GM12873 (cell line): Measurements from ENCODE around the gene ARHGEF17.

ENCODE experiments used
- CTCF ChIP-seq: IDR thresholded peaks from 2 replicates; pipeline ENCODE4 v1.5.1; 2012; ENCODE audit warnings: low read depth, mild to moderate bottlenecking, moderate library complexity, low read length, control low read depth; ENCODE audit not compliant: insufficient read depth; ENCODE audit errors: missing control alignments

Gene ARHGEF17

GRCh38 chr11:73310076-73310475 lies 2.0 kb downstream of the ARHGEF17 start:
- no peak for TF ChIP-seq CTCF

- no peak for TF ChIP-seq CTCF
Observed at GRCh38 chr11:73310661-73311393, 2.8 kb downstream of the ARHGEF17 start.

GRCh38 chr11:73311394-73311869 lies 3.4 kb downstream of the ARHGEF17 start:
- no peak for TF ChIP-seq CTCF

GRCh38 chr11:73312036-73312435 lies 4.0 kb downstream of the ARHGEF17 start:
- no peak for TF ChIP-seq CTCF

- no peak for TF ChIP-seq CTCF
Observed at GRCh38 chr11:73312851-73313327, 4.8 kb downstream of the ARHGEF17 start.

- TF ChIP-seq CTCF, result no peak
Observed at GRCh38 chr11:73313652-73314051, 5.6 kb downstream of the ARHGEF17 start.

GRCh38 chr11:73314117-73314961 lies 6.3 kb downstream of the ARHGEF17 start:
- peak; percentile 11 for TF ChIP-seq CTCF
